HepG2 (cell line): ENCODE data around the gene SFXN5. TPM values are rescaled to one million over a fixed set of nuclear protein-coding genes. Genes with fewer than 3 reads are reported as not detected.

Source experiments
- ATAC-seq: fragments of 200-7000 bp; cut with Tn5 transposase; 3 replicates; pipeline ENCODE4 v1.9.1; 2020; ENCODE audit warnings: mild to moderate bottlenecking, moderate library complexity
- BruUV-seq: library from RNA; stranded (reverse); fragments of 400-500 nt; replicated peaks from 2 replicates; lab custom pipeline; 2021; lab: Mats Ljungman, UMichigan
- CTCF ChIA-PET: fragments of 300-600 bp; formaldehyde crosslinking; extraction: SDS; loops from one replicate; lab custom pipeline; 2021; ENCODE audit warnings: low total read pairs, inconsistent platforms, low intra/inter-chr PET ratio; lab: Yijun Ruan, JAX
- POLR2A ChIA-PET: fragments of 350-600 bp; sonication (Branson Sonifier 250); formaldehyde crosslinking; loops from one replicate; lab custom pipeline; 2020; ENCODE audit warnings: antibody characterized with exemption, inconsistent platforms; lab: Yijun Ruan, JAX
- DNase-seq: peaks from one replicate; pipeline ENCODE4 v3.0.0-alpha.2; 2015; ENCODE audit warnings: low spot score
- FAIRE-seq: peaks from 3 replicates; lab custom pipeline; 2011; peaks lifted over from hg19 to GRCh38; lab: Jason Lieb, UNC
- H2AFZ ChIP-seq: one replicate; pipeline ENCODE4 v1.6.1; 2011; ENCODE audit warnings: low read length, inconsistent platforms
- H3K27ac ChIP-seq: fragments of 300-600 bp; 3 replicates; pipeline ENCODE4 v1.8.0; 2011; ENCODE audit warnings: mixed run types, mild to moderate bottlenecking, mixed read lengths, low read length, inconsistent platforms; ENCODE audit not compliant: insufficient read depth; ENCODE audit errors: extremely low read length
- H3K27me3 ChIP-seq, 2 experiments: fragments of 200-600 bp in 1 of 2; 2 replicates in 1 of 2; 3 replicates in 1 of 2; pipeline versions ENCODE4 v1.6.0 to v1.8.0; 2011; ENCODE audit warnings: low read length in 2 of 2, mild to moderate bottlenecking in 2 of 2, moderate library complexity in 2 of 2, inconsistent platforms in 1 of 2; ENCODE audit not compliant: insufficient read depth in 2 of 2, control insufficient read depth in 1 of 2
- H3K36me3 ChIP-seq, 2 experiments: fragments of 200-600 bp in 1 of 2; replicated peaks in 1 of 2; 2 replicates in 1 of 2; 3 replicates in 1 of 2; pipeline versions ENCODE4 v1.5.1 to v1.8.0; 2011; ENCODE audit warnings: low read length in 2 of 2, inconsistent platforms in 1 of 2; ENCODE audit not compliant: insufficient read depth in 2 of 2, control insufficient read depth in 1 of 2
- H3K4me1 ChIP-seq: 2 replicates; pipeline ENCODE4 v1.5.1; 2012; ENCODE audit warnings: low read length, inconsistent platforms; ENCODE audit not compliant: insufficient read depth
- H3K4me2 ChIP-seq: 2 replicates; pipeline ENCODE4 v1.6.0; 2011; ENCODE audit warnings: low read depth, low read length, inconsistent platforms
- H3K4me3 ChIP-seq, 3 experiments: fragments of 200-600 bp in 1 of 3; sonication (generic), shearing (Covaris generic) in 1 of 3; replicated peaks in 1 of 3; 2 replicates each; pipeline ENCODE4 v1.5.1; 2011 to 2016; ENCODE audit warnings: low read length in 3 of 3, inconsistent platforms in 2 of 3, low read depth in 2 of 3, mild to moderate bottlenecking in 2 of 3, control low read depth in 1 of 3, mixed read lengths in 1 of 3; ENCODE audit not compliant: insufficient read depth in 1 of 3
- H3K79me2 ChIP-seq: one replicate; pipeline ENCODE4 v1.6.1; 2011; ENCODE audit warnings: low read length, inconsistent platforms; ENCODE audit not compliant: insufficient read depth
- H3K9ac ChIP-seq: 2 replicates; pipeline ENCODE4 v1.6.0; 2011; ENCODE audit warnings: mild to moderate bottlenecking, low read depth, low read length, inconsistent platforms; ENCODE audit not compliant: insufficient read depth
- H3K9me3 ChIP-seq: 2 replicates; pipeline ENCODE4 v1.5.1; 2012; ENCODE audit warnings: mild to moderate bottlenecking, low read length
- H4K20me1 ChIP-seq: 2 replicates; pipeline ENCODE4 v1.6.0; 2011; ENCODE audit warnings: inconsistent platforms, mild to moderate bottlenecking, low read length, moderate library complexity; ENCODE audit not compliant: insufficient read depth
- KLF9 ChIP-seq: IDR thresholded peaks from 2 replicates; pipeline ENCODE4 v1.6.1; 2016; ENCODE audit warnings: low read depth
- RBAK ChIP-seq: sonication (generic); formaldehyde crosslinking; IDR thresholded peaks from 2 replicates; pipeline ENCODE4 v1.5.1; 2020; ENCODE audit warnings: mild to moderate bottlenecking, missing genetic modification reagents
- SKI ChIP-seq: fragments of 450-650 bp; IDR thresholded peaks from one replicate; pipeline ENCODE4 v1.6.1; 2018; ENCODE audit warnings: mild to moderate bottlenecking; ENCODE audit not compliant: partially characterized antibody
- SMARCC2 ChIP-seq: fragments of 450-650 bp; IDR thresholded peaks from 2 replicates; pipeline ENCODE4 v1.6.1; 2017; ENCODE audit warnings: antibody characterized with exemption, mild to moderate bottlenecking
- TCF12 ChIP-seq, 2 experiments: fragments of 450-650 bp in 1 of 2; sonication (generic) in 1 of 2; formaldehyde crosslinking in 1 of 2; IDR thresholded peaks; 2 replicates each; pipeline versions ENCODE4 v1.6.1 to v1.8.0; 2017 to 2022; ENCODE audit warnings: antibody characterized with exemption in 1 of 2, mild to moderate bottlenecking in 1 of 2, missing genetic modification reagents in 1 of 2, moderate library complexity in 1 of 2
- U2AF2 ChIP-seq: fragments of 200-400 bp; formaldehyde crosslinking; IDR thresholded peaks from 2 replicates; pipeline ENCODE4 v1.6.1; 2017; ENCODE audit warnings: low read depth, mild to moderate bottlenecking, low read length
- WGBS: methylation state at CpG from one replicate; pipeline ENCODE4 v1.1.6; 2017; ENCODE audit warnings: low lambda C conversion rate; 5-methylcytosine and 5-hydroxymethylcytosine counted together
- in situ Hi-C: cut with HindIII; loops from 2 replicates; pipeline ENCODE4 v1.10.0; 2017; ENCODE audit warnings: low pct_unique_long_range_greater_than_20kb; ENCODE audit not compliant: extremely low pct_ligation_motif_present
- intact Hi-C: fragments of 100-400 bp; cut with micrococcal nuclease; formaldehyde crosslinking; loops from one replicate; pipeline ENCODE4 v1.10.0; 2022; ENCODE audit not compliant: unreplicated experiment
- polyA plus RNA-seq, 8 experiments: library from polyadenylated mRNA; depleted of rRNA in 3 of 8; stranded (reverse) in 7 of 8; unstranded in 1 of 8; fragments of >200 nt; fragmentation: Illumina TruSeq in 4 of 8; extraction: Trizol in 4 of 8; gene quantifications; 2 replicates each; pipeline versions ENCODE4 v1.2.1 to v1.2.3, GENCODE V29; 2011 to 2016; ENCODE audit warnings: low read depth in 4 of 8, missing spikeins in 1 of 8, mixed read lengths in 1 of 8; ENCODE audit not compliant: insufficient read depth in 1 of 8
- total RNA-seq, 5 experiments: library from RNA; depleted of rRNA; stranded (reverse); fragments of >200 nt; fragmentation: Illumina TruSeq; extraction: Trizol; gene quantifications; 2 replicates each; pipeline ENCODE4 v1.2.3, GENCODE V29; 2016; ENCODE audit warnings: low read depth in 1 of 5
- TF ChIP-seq, protein P1 (sequence below): IDR thresholded peaks from 2 replicates; pipeline ENCODE4 v1.6.1; 2016; ENCODE audit warnings: low read depth, control low read depth

SFXN5 gene
- total and polyA plus RNA-seq, 2 of the 13 experiments (the other 11 are each of a cell fraction or from before 2014, with no cell fraction given), result 34.9 to 37.4 TPM

DNA sequence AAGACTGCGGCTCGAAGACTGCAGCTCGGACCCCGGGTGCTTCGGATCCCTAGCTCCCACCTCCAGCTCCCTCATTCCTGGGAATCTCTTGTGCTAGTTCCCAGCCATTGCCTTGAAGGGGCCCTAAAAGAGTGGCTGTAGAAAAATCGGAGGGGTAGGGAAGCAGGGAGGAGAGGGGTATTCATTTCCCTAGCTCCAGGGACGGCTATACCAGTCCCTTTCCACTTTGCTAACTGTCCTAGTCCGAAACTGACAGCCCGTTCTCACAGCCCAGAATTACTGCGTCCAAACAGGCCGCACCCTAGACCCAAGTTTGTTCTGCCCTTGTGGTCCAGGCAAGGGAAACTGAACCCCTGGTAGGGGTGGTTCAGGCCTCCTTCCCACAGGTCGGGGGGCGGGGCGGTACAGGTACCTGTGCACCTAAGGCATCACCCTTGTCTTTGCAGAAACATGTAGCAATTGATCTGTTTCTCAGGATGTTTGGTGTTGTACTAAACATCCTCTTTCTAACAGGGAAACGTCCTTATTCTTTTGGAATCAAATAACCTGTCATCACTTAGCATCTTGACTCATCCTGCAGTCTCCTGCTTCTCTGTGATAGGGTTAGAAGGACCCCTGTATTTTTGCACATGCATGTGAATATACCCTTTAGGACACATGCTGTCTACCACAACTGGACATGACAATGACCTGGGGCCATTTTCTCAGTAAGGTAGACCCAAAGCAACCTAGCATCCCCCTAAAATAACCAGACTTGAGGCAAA, 150.2 kb downstream of the SFXN5 start:
- ChIA-PET CTCF (no interaction called here), POLR2A (no interaction called here)
- in situ Hi-C loops (no loop called here), intact Hi-C loops (no loop called here)
- H3K27me3 ChIP-seq, result peaks cover 4 to 91% of the 10 kb centered on the region in 2 experiments; a peak in 4 of 5 replicates
- H3K36me3 ChIP-seq, result no peaks in the 10 kb centered on the region
- no TSS peak for BruUV-seq
- no peak overlapping the region for H3K4me3 ChIP-seq
- H3K79me2 ChIP-seq, result no peaks in the 10 kb centered on the region
- H3K4me2 ChIP-seq, result no peak overlapping the region
- H3K9me3 ChIP-seq, result no peaks in the 10 kb centered on the region
- 61% methylated on average over 15 of the region's 15 CpGs for WGBS
- no peak overlapping the region for H3K27ac ChIP-seq
- no peaks in the 10 kb centered on the region; the same call in 1 of the 2 replicates for H4K20me1 ChIP-seq
- H2AFZ ChIP-seq, result no peak overlapping the region
- H3K9ac ChIP-seq, result no peak overlapping the region
- DNase-seq (no peak), FAIRE-seq (no peak), ATAC-seq (no peak)
- TF ChIP-seq, protein P1, sequence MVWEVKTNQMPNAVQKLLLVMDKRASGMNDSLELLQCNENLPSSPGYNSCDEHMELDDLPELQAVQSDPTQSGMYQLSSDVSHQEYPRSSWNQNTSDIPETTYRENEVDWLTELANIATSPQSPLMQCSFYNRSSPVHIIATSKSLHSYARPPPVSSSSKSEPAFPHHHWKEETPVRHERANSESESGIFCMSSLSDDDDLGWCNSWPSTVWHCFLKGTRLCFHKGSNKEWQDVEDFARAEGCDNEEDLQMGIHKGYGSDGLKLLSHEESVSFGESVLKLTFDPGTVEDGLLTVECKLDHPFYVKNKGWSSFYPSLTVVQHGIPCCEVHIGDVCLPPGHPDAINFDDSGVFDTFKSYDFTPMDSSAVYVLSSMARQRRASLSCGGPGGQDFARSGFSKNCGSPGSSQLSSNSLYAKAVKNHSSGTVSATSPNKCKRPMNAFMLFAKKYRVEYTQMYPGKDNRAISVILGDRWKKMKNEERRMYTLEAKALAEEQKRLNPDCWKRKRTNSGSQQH (CRISPR knock-in tag), result no peak
- TF ChIP-seq SKI (no peak), TCF12 (IDR thresholded peaks at IDR 0.05) (no peak), TCF12 (CRISPR knock-in tag; IDR thresholded peaks at IDR 0.05) (no peak), KLF9 (CRISPR knock-in tag) (no peak), RBAK (CRISPR knock-in tag) (no peak), U2AF2 (no peak), SMARCC2 (no peak)
- peaks cover 23% of the 10 kb centered on the region for H3K4me1 ChIP-seq
